Suprapubic skin (tissue), 4 donors: ENCODE results near the gene RAI2. TPM values are rescaled to one million over a fixed set of nuclear protein-coding genes. Genes with fewer than 3 reads are reported as not detected.
"Not testable (repeated sequence)": the region's sequence is repeated elsewhere in the genome, so short reads cannot be mapped to it uniquely, and the experiment has no call there.

Source experiments
- DNase-seq, 2 donors: peaks; one replicate each; pipeline ENCODE4 v3.0.0-alpha.2; 2019; ENCODE audit warnings: low spot score in 2 of 2
- H3K27ac ChIP-seq: fragments of 200-600 bp; sonication (generic); one replicate; pipeline ENCODE4 v1.5.1; 2019
- H3K27me3 ChIP-seq: fragments of 200-600 bp; sonication (generic); one replicate; pipeline ENCODE4 v1.5.1; 2019
- H3K36me3 ChIP-seq: fragments of 200-600 bp; sonication (generic); one replicate; pipeline ENCODE4 v1.5.1; 2019
- H3K4me1 ChIP-seq: fragments of 200-600 bp; sonication (generic); one replicate; pipeline ENCODE4 v1.5.1; 2019
- H3K4me3 ChIP-seq: fragments of 200-600 bp; sonication (generic); one replicate; pipeline ENCODE4 v1.5.1; 2019; ENCODE audit warnings: mild to moderate bottlenecking
- H3K9me3 ChIP-seq: fragments of 200-600 bp; sonication (generic); one replicate; pipeline ENCODE4 v1.5.1; 2019
- CTCF ChIP-seq, 2 donors: fragments of 200-600 bp in 1 of 2; fragments of 450-650 bp in 1 of 2; sonication (generic) in 1 of 2; IDR thresholded peaks; one replicate each; pipeline ENCODE4 v1.5.1; 2016 to 2019; ENCODE audit warnings: antibody characterized with exemption in 2 of 2, mild to moderate bottlenecking in 1 of 2, moderate library complexity in 1 of 2
- EP300 ChIP-seq: sonication (generic); formaldehyde crosslinking; IDR thresholded peaks from one replicate; pipeline ENCODE4 v1.6.1; 2017; ENCODE audit warnings: antibody characterized with exemption
- POLR2A ChIP-seq, 2 donors: fragments of 450-650 bp; IDR thresholded peaks; one replicate each; pipeline ENCODE4 v1.6.1; 2017; ENCODE audit warnings: antibody characterized with exemption in 2 of 2, mild to moderate bottlenecking in 2 of 2, moderate library complexity in 2 of 2
- POLR2AphosphoS5 ChIP-seq, 3 donors: sonication (generic); formaldehyde crosslinking; IDR thresholded peaks; one replicate each; pipeline ENCODE4 v1.6.1; 2017; ENCODE audit warnings: antibody characterized with exemption in 3 of 3
- WGBS: methylation state at CpG from one replicate; pipeline ENCODE4 v1.1.5; 2018; 5-methylcytosine and 5-hydroxymethylcytosine counted together
- total RNA-seq, 4 donors: library from RNA; depleted of rRNA; stranded (reverse); fragments of >200 nt; gene quantifications; one replicate each; pipeline ENCODE4 v1.1.0, GENCODE V29; 2016

Gene RAI2
- total RNA-seq, 4 donors from 2014 or later: 4.4 to 11.2 (median 6.5) TPM

- no peak overlapping the region for H3K27ac ChIP-seq
Observed at GRCh38 chrX:17792826-17793225, 68.3 kb downstream of the RAI2 start.

GRCh38 chrX:17788956-17789562, 72.0 kb downstream of the RAI2 start:
- DNase-seq: no peak
- H3K27ac ChIP-seq: no peak overlapping the region
- no peak for TF ChIP-seq POLR2A (IDR thresholded peaks at IDR 0.05)
- TF ChIP-seq POLR2AphosphoS5 (IDR thresholded peaks at IDR 0.05): no peak
- TF ChIP-seq CTCF (IDR thresholded peaks at IDR 0.05): no peak
- TF ChIP-seq EP300: no peak
- WGBS: 45% methylated on average over 6 of the region's 8 CpGs
- H3K4me1 ChIP-seq: no peaks in the 10 kb centered on the region
- no peaks in the 10 kb centered on the region for H3K36me3 ChIP-seq
- H3K4me3 ChIP-seq: no peak overlapping the region
- H3K9me3 ChIP-seq: no peaks in the 10 kb centered on the region
- no peaks in the 10 kb centered on the region for H3K27me3 ChIP-seq

More at GRCh38 chrX:17792826-17793225, 68.3 kb downstream of the RAI2 start:
- Histone ChIP-seq H3K9me3 (no peaks in the 10 kb centered on the region), H3K36me3 (no peaks in the 10 kb centered on the region), H3K4me1 (no peaks in the 10 kb centered on the region), H3K27me3 (no peaks in the 10 kb centered on the region), H3K4me3 (no peak overlapping the region)
- DNase-seq: no peak
- WGBS: 41% methylated on average over 1 of the region's 1 CpG
- no peak for TF ChIP-seq CTCF (IDR thresholded peaks at IDR 0.05)
- no peak for TF ChIP-seq POLR2AphosphoS5 (IDR thresholded peaks at IDR 0.05)
- TF ChIP-seq EP300: no peak
- TF ChIP-seq POLR2A (IDR thresholded peaks at IDR 0.05): no peak

- 6% methylated on average over 4 of the region's 4 CpGs for WGBS
- Histone ChIP-seq H3K27ac (no peak overlapping the region), H3K4me1 (no peaks in the 10 kb centered on the region), H3K36me3 (no peaks in the 10 kb centered on the region), H3K27me3 (no peaks in the 10 kb centered on the region), H3K9me3 (no peaks in the 10 kb centered on the region), H3K4me3 (no peak overlapping the region)
- DNase-seq: no peak
- TF ChIP-seq CTCF (IDR thresholded peaks at IDR 0.05): peak; percentile 38 to 64
- no peak for TF ChIP-seq POLR2A (IDR thresholded peaks at IDR 0.05)
Observed at GRCh38 chrX:17788439-17788838, 72.7 kb downstream of the RAI2 start.

GRCh38 chrX:17787557-17787956, 73.5 kb downstream of the RAI2 start:
- Histone ChIP-seq H3K27ac (no peak overlapping the region), H3K4me1 (no peaks in the 10 kb centered on the region), H3K36me3 (no peaks in the 10 kb centered on the region), H3K27me3 (no peaks in the 10 kb centered on the region), H3K9me3 (no peaks in the 10 kb centered on the region), H3K4me3 (no peak overlapping the region)
- no peak for DNase-seq
- TF ChIP-seq CTCF (IDR thresholded peaks at IDR 0.05) (no peak), POLR2AphosphoS5 (IDR thresholded peaks at IDR 0.05) (no peak), POLR2A (IDR thresholded peaks at IDR 0.05) (no peak), EP300 (no peak)
- 87% methylated on average over 3 of the region's 11 CpGs for WGBS

- H3K27me3 ChIP-seq, H3K27ac ChIP-seq, DNase-seq, H3K9me3 ChIP-seq, H3K36me3 ChIP-seq, H3K4me1 ChIP-seq: not testable (repeated sequence)
- WGBS: 72% methylated on average over 12 of the region's 31 CpGs
- peak overlapping the region; percentile 28 for H3K4me3 ChIP-seq
Observed at GRCh38 chrX:17786554-17787347, 74.3 kb downstream of the RAI2 start.
